ENCODE data around the gene TMBIM1. TPM values are rescaled to one million over a fixed set of nuclear protein-coding genes. Genes with fewer than 3 reads are reported as not detected.

The TMBIM1 gene
- total RNA-seq, 1 experiment from 2014 or later = 91.0 TPM

DNA sequence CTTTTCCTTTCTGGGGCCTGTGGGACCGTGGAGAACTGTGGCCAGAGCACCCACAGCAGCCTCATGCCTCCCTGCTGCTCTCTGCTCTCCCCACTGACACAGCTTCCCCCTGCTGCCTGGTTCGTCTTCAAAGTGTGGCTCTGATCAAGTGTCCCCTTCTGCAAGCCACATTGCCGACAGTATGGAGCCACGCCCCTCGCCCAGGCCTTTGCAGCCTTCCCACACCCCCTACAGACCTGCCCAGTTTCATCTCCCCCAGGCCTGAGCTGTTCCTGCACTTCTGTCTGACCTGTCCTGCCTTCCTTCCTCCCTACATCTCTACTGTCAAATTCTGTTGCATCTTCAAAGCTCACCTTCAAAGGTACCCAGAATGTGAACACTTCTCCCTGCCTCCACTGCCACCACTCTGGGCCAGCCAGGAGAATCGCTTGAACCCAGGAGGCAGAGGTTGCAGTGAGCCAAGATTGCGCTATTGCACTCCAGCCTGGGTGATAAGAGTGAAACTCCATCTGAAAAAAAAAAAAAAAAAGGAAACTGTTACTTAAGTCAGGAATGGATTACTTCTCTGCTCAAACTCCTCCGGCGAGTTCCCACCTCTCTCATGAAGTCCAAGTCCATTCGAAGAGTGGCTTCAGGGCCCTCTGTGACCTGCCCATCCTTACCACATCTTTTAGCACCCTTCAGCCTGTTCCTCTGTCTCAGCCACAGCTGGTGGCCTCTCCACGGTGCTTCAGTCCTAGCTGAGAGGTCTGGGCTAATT is 35.3 kb upstream of the TMBIM1 start:
- Histone ChIP-seq H3K9me3 (ENCODE audit: control insufficient read depth in 1 of 2, insufficient read depth in 1 of 2, low read depth in 1 of 2, low read length in 2 of 2) (no peaks in the 10 kb centered on the region), H4K20me1 (ENCODE audit: insufficient read depth) (no peaks in the 10 kb centered on the region), H3K9ac (ENCODE audit: low read length) (no peak overlapping the region), H3K27me3 (ENCODE audit: insufficient read depth, low read length) (no peaks in the 10 kb centered on the region), H2AFZ (ENCODE audit: low read depth, low read length, poor library complexity, severe bottlenecking) (no peak overlapping the region), H3K79me2 (ENCODE audit: insufficient read depth, low read length) (no peaks in the 10 kb centered on the region), H3K27ac (ENCODE audit: low read depth, low read length) (no peak overlapping the region), H3K4me1 (ENCODE audit: control insufficient read depth in 1 of 2, insufficient read depth in 2 of 2, low read length in 2 of 2) (peaks cover 9 to 18% of the 10 kb centered on the region in 2 experiments), H3K9me2 (ENCODE audit: insufficient read depth) (no peaks in the 10 kb centered on the region), H3K4me2 (ENCODE audit: low read length) (no peak overlapping the region), H3K36me3 (ENCODE audit: control insufficient read depth in 1 of 2, insufficient read depth in 2 of 2, low read length in 2 of 2) (no peaks in the 10 kb centered on the region), H3K4me3 (replicated peaks in 1 of 2; ENCODE audit: low read depth in 1 of 2, low read length in 2 of 2) (no peak overlapping the region)
- ChIA-PET RAD21 (ENCODE audit: low non-redundant PET in 1 of 2, low total read pairs in 2 of 2, uncharacterized antibody in 2 of 2, unreplicated experiment in 2 of 2) (no interaction called here), CTCF (no interaction called here), POLR2A (no interaction called here)
- ATAC-seq = no peak
- no TSS peak for BruUV-seq (replicated peaks)
- no peak for TF ChIP-seq ZNF274 (IDR thresholded peaks at IDR 0.05; ENCODE audit: low read depth, low read length)
- TF ChIP-seq, protein P1, sequence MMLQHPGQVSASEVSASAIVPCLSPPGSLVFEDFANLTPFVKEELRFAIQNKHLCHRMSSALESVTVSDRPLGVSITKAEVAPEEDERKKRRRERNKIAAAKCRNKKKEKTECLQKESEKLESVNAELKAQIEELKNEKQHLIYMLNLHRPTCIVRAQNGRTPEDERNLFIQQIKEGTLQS (IDR thresholded peaks at IDR 0.05) = no peak
- no peak for TF ChIP-seq FOSL1 (IDR thresholded peaks at IDR 0.05; ENCODE audit: low read depth)
- TF ChIP-seq EZH2 (IDR thresholded peaks at IDR 0.05) = no peak
- TF ChIP-seq, protein P2, sequence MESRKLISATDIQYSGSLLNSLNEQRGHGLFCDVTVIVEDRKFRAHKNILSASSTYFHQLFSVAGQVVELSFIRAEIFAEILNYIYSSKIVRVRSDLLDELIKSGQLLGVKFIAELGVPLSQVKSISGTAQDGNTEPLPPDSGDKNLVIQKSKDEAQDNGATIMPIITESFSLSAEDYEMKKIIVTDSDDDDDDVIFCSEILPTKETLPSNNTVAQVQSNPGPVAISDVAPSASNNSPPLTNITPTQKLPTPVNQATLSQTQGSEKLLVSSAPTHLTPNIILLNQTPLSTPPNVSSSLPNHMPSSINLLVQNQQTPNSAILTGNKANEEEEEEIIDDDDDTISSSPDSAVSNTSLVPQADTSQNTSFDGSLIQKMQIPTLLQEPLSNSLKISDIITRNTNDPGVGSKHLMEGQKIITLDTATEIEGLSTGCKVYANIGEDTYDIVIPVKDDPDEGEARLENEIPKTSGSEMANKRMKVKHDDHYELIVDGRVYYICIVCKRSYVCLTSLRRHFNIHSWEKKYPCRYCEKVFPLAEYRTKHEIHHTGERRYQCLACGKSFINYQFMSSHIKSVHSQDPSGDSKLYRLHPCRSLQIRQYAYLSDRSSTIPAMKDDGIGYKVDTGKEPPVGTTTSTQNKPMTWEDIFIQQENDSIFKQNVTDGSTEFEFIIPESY (IDR thresholded peaks at IDR 0.05; ENCODE audit: extremely low read depth, insufficient replicate concordance, low read length) = no peak
- no peak for TF ChIP-seq CBX3 (IDR thresholded peaks at IDR 0.05; ENCODE audit: low read depth)
- no peak for TF ChIP-seq YY1 (IDR thresholded peaks at IDR 0.05; ENCODE audit: extremely low read depth, insufficient replicate concordance, low read depth, low read length)
- TF ChIP-seq, protein P3, sequence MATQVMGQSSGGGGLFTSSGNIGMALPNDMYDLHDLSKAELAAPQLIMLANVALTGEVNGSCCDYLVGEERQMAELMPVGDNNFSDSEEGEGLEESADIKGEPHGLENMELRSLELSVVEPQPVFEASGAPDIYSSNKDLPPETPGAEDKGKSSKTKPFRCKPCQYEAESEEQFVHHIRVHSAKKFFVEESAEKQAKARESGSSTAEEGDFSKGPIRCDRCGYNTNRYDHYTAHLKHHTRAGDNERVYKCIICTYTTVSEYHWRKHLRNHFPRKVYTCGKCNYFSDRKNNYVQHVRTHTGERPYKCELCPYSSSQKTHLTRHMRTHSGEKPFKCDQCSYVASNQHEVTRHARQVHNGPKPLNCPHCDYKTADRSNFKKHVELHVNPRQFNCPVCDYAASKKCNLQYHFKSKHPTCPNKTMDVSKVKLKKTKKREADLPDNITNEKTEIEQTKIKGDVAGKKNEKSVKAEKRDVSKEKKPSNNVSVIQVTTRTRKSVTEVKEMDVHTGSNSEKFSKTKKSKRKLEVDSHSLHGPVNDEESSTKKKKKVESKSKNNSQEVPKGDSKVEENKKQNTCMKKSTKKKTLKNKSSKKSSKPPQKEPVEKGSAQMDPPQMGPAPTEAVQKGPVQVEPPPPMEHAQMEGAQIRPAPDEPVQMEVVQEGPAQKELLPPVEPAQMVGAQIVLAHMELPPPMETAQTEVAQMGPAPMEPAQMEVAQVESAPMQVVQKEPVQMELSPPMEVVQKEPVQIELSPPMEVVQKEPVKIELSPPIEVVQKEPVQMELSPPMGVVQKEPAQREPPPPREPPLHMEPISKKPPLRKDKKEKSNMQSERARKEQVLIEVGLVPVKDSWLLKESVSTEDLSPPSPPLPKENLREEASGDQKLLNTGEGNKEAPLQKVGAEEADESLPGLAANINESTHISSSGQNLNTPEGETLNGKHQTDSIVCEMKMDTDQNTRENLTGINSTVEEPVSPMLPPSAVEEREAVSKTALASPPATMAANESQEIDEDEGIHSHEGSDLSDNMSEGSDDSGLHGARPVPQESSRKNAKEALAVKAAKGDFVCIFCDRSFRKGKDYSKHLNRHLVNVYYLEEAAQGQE (IDR thresholded peaks at IDR 0.05; ENCODE audit: low read depth) = no peak
- TF ChIP-seq, protein P4, sequence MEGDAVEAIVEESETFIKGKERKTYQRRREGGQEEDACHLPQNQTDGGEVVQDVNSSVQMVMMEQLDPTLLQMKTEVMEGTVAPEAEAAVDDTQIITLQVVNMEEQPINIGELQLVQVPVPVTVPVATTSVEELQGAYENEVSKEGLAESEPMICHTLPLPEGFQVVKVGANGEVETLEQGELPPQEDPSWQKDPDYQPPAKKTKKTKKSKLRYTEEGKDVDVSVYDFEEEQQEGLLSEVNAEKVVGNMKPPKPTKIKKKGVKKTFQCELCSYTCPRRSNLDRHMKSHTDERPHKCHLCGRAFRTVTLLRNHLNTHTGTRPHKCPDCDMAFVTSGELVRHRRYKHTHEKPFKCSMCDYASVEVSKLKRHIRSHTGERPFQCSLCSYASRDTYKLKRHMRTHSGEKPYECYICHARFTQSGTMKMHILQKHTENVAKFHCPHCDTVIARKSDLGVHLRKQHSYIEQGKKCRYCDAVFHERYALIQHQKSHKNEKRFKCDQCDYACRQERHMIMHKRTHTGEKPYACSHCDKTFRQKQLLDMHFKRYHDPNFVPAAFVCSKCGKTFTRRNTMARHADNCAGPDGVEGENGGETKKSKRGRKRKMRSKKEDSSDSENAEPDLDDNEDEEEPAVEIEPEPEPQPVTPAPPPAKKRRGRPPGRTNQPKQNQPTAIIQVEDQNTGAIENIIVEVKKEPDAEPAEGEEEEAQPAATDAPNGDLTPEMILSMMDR (IDR thresholded peaks at IDR 0.05 in 2 of 3, conservative IDR thresholded peaks at IDR 0.05 in 1 of 3; ENCODE audit: borderline replicate concordance in 1 of 3, insufficient read depth in 1 of 3, low read depth in 2 of 3, low read length in 2 of 3) = no peak
- intact Hi-C loops (cut with micrococcal nuclease) = no loop called here
- DNase-seq (ENCODE audit: low read depth, low spot score) = no peak
